ENCODE measurements around the gene KCNJ12.
"Not testable (repeated sequence)": the region's sequence is repeated elsewhere in the genome, so short reads cannot be mapped to it uniquely, and the experiment has no call there.

The KCNJ12 gene

DNA sequence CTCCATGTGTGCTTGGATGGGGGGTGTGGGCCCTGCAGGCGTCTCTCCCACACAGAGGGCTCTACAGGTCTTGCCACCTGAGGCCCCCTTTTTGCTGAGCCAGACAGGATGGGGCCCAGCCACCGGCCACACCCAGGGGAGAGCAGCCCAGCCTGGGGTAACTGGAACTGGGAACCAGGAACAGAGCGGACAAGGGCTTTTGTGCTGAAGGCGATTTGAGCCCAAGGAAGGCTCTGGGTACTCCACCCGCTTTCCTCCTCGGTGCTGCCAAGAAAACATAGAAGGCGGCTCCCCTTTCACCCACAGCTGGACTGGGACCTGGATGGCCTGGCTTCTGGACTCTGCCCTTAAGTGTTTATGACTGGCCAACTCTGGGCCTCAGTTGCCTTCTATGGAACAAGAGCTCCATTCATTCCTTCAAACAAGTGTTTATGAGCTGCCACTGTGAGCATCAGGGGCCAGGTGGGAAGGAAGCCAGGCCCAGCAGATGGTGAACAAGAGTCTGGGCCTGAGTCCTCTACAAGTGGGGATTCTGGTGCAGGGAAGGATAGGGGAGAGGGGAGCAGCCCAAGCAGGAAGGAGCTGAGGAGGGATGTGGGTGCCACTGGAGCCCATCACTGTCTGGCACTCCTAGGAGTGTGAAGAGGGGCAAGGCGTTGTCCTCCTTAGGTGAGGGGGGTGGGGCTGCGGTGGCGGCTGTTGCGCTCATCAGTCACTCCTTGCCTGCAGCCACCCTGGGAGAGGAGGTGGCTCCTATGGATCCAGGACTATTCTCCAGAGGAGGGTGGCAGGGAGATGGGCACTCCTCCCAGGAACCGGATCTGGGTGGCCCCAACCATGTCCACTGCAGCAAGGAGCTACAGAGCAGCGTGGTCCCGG is 46.4 kb downstream of the KCNJ12 start:
- DNase-seq (ENCODE audit: low spot score) = not testable (repeated sequence)

DNA sequence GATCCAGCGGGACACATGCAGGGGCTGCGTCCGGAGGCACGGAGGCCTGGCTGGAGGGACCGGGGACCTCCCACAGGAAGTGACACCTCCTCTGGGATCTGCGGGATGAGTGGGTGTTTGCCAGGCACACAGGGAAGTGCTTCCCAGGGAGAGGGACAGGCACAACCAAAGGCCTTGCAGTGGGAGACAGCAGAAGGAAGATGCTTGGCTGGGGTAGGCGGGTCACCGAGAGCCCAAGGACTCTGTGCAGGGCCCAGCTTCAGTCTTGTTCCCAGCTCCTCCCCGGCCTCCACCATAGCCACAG is 47.0 kb downstream of the KCNJ12 start:
- not testable (repeated sequence) for DNase-seq (ENCODE audit: low spot score)

DNA sequence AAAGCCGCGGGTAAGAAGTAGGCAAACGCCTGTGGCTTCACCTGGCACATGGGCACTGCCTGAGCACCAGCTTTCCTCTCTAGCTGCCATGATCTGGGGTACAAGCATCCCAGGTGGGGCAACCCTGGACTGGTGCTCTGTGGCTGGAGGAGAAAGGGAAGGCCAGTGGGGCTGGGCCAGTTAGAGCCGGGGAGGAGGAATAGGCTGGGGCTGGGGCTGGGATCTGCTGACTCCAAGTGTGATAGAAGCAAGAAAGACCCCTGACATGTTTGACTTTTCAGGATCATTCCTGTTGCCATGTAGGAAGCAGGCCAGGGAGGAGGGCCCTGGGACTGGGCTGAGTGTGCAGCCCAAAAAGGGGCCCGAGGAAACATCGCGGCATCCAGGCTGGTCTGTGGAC is 48.5 kb downstream of the KCNJ12 start:
- DNase-seq (ENCODE audit: low spot score) = not testable (repeated sequence)

DNA sequence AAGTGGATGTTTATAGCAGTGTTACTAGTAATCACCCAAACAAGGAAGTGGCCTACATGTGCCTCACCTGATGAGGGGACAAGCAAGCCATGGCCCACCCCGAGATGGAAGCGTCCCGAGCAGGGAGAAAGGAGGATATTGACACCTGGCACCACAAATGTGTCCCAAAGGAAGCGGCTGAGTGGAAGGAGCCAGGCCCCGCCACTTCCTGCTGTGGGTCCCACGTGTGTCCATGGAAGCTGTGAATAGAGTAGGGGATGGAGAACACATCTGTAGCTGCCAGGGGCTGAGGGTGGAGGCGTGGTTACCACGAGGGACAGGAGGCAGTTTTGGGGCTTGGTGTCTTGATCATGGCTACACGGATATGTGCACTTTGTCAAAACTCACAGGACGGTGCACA is 49.2 kb downstream of the KCNJ12 start:
- no peak for DNase-seq (ENCODE audit: low spot score)

DNA sequence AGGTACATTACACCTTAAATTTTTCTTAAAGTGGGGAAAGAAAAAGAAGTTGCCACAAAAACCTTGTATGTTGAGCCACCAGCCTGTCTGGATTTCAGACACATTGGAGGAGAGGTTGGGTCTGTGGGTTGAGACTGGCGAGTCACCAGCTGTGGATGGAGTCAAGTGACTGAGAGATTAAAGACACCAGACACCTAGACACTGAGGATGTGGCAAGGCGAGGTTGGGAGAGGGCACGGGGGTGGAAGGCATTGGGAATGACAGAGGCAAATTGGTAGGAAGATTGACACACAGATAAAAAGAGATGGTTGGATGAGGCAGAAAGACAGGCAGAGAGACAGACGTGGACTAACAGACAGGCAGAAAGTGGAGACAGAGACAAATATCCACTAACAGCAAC is 49.6 kb downstream of the KCNJ12 start:
- DNase-seq (ENCODE audit: low spot score) = no peak

DNA sequence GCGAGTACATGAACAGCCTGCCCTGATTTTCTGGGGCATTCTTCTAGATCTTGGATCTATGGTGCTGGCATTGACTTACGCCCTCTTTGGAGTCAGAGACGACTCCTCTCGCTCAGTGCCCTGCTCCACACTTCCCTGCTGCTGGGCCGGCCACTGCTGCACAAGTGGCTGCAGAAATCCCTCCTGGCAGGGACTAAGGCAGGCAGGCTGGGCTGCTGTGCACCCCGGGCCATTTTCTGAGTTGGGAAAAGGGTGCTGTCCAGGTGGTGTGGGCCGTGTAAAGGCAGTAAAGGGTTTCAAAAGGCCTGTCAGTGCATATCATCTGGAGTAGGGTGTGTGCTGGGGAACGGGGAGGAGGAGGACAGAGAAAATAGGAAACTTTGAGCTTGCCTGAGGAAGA is 50.1 kb downstream of the KCNJ12 start:
- DNase-seq (ENCODE audit: low spot score) = not testable (repeated sequence)

DNA sequence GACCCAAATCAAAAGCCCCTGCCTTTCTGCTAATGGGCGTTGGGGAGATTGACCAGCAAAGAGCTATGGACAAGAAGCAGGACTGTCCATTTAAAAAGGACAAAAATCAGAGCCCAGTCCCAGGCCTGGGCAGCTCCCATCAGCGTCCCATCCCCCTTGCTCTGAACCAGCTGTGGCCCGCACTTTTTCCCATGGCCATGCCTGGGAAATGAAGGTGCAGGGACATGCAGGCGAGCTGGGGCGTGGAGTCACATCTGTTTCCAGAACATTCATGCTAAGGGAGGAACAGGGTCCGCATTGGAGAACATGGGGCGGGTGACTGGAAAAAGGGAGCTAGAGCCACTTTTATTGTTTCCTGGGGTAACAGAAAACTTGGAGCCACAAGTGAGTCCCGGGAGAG is 50.7 kb downstream of the KCNJ12 start:
- not testable (repeated sequence) for DNase-seq (ENCODE audit: low spot score)

DNA sequence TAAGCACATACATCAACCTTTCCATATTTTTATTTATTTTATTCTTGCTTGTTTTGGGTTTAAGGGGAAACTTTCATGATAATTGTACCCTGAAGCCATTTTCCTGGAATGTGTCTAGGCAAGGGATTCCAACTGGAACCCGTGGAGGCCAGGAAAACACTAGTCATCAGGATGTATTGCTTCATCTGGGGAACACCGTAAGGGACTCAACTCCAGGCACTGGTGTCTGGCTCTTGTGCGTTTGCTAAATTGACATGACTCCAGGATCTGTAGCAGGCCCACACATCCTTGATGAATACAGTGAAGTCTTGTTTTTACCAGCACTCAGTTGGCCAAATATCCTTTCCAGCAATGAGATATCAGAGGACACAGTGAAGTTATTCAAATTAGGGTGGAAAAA is 51.6 kb downstream of the KCNJ12 start:
- not testable (repeated sequence) for DNase-seq (ENCODE audit: low spot score)

DNA sequence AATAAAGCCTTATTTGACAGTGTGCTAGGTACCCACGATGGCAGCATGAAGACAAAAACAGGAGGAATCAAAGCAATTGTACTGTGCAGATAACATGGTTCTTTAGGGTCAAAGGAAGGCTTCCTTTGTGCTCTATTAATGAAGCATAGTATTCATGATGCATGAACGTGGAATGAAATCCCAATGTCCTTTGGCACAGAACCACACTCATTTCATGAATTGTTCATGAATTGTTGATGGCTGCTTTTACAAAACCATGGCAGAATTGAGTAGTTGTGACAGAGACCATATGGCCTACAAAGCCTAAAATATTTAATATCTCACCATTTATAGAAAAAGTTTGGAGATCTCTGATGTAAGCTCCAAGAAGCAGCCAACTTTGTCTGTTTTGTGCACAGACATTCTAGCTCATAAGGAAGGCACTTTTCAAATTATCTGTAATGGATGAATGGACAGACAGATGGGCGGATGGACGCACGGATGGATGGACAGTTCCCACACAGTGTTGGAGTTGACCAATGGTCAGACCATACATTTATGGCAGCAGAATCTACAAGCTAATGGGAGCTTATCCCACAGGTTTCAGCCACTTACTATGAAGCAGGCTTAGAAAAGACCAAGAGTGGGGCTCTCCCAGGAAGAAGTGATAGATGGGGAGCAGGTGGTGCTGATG is 52.7 kb downstream of the KCNJ12 start:
- not testable (repeated sequence) for DNase-seq (ENCODE audit: low spot score)

DNA sequence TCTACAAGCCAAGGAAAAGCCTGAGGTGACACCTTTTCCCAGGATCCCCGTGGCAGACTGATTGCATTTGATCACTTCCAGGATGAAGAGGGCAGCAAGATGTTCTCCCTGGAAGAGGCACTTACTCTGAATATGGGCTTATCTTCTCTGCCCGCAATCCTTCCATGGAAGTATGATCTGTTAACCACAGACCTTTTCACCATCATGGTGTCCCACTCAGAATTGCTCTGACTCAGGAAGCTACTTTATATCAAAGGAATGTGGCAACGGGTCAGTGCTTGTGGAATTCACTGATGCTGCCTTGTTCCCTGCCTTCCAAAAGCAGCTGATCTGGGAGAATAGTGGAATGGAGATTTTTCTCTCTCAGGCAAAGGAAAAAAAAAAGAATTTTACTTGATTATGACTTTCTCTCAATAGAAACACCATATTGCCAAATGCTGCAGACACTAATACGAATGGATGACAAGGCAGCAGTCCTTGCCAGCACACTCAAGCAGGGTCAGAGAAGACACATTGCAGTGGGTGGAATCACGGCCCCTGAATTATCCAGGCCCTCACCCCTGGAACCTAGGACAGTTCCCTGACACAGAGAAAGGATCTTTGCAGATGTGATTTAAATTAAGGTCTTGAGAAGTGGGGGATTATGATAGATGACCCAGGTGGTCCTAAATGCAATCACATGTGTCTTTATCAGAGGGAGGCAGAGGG is 53.9 kb downstream of the KCNJ12 start:
- DNase-seq (ENCODE audit: low spot score) = not testable (repeated sequence)

DNA sequence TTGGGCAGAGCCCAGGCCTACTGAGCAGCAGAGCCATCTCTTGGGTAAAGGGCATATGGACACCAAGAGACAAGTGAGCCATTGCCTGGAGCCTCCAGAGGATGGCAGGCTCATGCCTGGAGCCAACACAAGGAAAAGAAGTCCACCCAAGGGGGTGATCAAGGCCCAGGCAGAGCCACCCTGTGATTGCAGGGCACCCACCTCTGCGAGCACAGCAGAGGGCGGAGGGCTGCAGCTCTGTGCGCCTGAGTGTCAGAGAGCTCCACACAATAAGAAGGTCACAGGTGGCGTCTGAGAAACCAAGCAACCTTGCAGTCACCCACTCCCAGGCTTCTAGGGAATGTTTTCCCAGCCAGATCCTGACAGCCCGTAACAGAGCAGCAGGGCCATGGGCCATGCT is 57.8 kb downstream of the KCNJ12 start:
- not testable (repeated sequence) for DNase-seq (ENCODE audit: low spot score)

DNA sequence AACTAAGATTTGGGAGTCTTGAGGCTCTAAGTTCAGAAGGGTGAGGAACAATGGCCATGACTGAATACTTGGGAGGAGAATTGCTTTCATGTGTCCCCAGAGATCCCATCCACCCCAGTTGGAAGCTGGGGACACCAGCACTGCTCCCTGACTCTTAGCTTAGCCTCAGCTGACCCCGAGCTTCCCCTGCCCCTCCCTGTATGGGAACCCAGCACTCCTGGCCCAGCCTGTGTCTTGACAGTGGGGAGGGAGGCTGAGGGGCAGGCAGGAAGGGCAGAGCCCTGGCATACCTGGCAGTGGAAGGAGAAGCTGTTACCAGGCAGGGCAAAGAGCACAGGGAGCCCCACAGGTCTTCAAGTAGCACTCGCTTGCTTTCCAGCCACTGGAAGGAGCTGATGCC is 58.8 kb downstream of the KCNJ12 start:
- not testable (repeated sequence) for DNase-seq (ENCODE audit: low spot score)

DNA sequence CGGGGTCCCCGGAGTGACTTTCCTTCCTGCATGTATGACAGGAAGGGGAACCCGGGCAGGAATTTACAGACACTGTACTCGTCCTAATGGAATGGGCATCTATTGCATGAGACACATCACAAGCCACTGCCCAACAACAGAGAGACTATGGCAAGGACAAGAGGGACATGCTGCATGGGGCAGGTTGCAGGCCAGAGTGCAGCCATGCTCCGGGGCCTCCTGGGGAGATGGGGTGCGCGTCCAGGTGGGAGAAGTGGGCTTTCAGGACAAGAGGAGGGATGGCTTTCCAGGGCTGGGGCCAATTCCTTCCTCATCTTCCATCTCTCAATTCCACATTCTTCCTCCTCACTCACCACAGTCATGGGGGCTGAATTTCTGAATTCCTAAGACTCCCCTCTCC is 60.3 kb downstream of the KCNJ12 start:
- DNase-seq (ENCODE audit: low spot score) = not testable (repeated sequence)

DNA sequence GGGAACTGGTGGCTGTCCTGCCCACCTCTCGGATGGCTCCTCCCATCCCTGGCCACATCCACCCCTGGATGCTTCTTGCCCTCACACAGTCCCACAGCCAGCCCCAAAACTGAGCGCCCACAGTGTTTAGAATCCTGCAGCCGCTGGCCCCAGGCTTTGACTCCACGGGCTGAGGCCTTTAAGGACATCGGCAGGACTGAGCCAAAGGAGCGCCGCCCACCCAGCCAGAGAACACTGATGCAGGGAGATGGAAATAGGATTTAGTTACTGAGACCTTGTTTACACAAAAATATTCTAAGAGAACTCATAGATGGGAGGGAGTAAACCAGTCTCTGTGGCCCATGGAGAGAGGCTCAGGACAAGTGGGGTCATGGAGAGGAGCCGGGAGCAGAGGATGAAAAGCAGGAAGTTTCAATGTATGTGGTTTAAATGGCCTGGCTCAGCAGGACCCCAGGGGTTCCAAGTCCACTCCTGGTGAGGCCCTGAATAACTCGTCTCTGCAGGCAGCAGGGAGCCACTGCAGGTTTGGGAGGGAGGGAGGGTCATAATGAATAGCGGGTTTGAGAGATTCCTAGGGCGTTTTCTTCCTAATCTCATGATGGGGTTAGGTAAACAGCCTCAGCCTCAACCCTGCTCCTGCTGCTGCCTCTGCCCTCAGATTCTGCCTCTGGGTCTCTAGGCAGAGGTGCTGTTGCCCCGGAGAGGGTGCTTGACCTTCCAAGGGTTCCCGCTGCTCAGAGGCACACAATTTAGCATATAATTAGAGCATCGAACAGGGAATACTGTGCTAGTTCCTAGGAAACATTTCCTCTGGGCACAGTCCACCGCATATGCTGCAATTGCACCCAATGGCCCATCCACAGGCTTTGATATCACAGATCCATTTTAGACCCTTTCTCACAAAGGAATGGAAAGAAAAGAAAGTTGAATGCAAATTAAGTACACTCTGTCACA is 61.0 kb downstream of the KCNJ12 start:
- not testable (repeated sequence) for DNase-seq (ENCODE audit: low spot score)

DNA sequence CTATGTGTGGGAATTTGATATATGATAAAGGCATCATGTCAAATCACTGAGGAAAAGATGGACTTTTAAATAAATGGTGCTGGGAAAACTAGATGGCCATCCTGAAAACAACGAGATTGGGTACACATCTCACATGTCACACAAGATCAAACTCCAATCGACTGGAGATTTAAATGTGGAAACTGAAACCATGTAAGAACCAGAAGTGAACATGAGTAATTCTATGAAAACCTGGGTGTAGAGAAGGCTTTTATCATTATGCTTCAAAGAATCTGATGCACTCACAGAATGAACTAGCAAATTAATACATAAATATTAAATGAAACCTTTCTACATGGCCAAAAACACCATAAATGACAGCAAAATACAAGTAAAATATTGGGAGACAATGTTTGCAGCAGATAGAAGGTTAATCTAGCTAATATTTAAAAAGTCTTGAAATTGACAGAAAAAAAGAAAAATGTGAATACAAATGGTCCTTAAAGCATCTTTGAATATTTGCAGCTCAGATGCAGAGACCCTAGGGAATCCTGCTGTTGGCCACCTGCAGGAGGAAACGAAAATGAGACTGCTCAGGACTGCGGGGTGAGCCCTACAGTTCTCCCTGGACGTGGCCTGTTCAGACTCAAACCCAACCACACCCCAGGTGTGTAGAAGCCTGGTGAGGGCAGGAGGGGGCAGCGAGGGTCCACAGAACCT is 62.3 kb downstream of the KCNJ12 start:
- not testable (repeated sequence) for DNase-seq (ENCODE audit: low spot score)

DNA sequence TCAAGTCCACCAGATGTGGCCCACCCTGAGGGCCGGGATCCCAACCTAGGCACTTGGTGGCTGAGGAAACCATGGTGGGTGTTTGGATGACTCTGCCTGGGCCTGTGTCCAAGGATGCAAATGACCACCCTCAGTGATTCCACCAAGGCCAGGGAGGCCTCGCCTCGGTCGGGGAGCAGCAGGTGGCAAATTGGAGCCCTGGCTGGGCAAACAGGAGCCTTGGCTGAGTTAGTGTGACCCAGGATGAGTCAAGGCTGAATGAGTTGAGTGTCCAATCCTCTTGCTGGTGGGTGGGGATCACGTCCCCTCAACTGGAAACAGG is 62.8 kb downstream of the KCNJ12 start:
- not testable (repeated sequence) for DNase-seq (ENCODE audit: low spot score)

DNA sequence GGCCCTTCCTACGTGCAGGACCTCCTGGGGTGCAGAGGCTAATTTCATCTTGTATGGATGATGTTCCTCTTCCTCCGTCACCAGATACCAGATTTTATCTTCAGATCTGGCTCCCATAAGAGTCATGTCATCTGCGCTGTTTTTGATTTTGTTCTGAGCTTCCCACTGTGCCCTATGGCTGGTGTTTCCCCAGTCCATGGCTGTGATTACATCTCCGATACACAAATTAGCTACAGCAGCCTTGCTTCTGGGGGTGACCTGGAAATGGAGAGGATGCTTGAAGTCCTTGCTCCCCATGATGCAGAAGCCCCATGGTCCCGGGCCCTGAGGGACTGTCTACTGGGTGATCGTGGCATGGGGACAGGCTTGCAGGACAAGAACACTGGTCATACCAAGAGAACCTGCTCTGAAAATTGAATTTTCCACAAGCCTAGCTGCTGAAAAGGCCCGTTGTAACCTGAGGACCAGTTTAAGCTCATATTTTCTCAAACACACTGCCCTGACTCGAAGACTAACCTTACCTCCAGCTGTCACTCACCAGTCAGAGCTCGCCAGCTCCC is 69.0 kb downstream of the KCNJ12 start:
- DNase-seq (ENCODE audit: low spot score) = no peak

DNA sequence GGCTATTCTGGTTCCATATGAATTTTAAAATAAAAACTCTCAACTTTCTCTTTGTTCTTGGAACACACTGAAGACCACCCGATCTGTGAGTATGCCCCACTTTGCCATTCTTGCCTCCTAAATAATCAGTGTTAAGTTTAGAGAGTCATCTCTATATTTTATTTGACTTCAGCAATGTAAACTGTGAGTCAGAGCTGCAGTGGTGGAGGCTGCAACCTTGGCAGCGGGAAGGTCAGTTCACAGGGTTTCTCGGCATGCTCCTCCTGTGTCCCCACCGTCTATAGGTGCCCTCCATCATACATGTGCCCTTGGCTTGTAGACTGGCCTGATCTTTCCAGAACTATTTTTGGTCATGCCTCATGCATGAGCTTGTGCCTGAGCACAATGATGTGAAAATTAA is 71.4 kb downstream of the KCNJ12 start:
- not testable (repeated sequence) for DNase-seq (ENCODE audit: low spot score)

DNA sequence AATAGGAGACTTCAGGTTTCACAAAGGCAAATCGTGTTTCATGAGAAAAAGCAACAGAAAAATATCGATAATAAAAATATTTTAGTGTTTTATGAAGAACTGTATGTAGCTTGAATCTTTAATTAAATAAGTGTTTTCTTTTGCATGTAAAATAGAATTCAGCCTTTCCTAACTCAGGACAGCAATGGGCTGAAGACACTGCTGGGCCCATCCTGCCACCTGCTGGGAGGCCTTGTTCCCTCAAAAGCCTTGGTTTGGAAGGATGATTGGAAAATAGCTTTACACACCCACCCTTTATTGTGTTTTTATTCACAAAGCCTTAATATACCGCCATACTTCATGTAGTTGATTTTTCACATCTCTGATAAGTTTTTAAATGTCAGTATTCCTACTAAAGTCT is 73.7 kb downstream of the KCNJ12 start:
- DNase-seq (ENCODE audit: low spot score) = not testable (repeated sequence)

DNA sequence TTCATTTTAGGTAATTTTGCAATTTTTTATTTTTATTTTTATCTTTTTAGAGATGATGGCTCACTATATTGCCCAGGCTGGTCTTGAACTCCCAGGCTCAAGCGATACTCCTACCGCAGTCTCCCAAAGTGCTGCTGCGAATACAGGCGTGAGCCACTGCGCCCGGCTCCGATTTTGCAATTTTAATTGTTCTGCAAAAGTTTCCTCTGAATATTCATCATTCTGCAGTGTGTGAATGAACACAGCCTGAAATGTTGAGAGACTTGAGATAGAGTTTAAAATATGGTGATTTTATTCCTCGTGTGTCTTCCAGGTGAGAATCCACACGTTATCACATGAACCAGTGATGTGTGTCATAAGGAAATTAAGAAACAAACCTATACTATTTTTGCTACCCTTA is 75.8 kb downstream of the KCNJ12 start:
- DNase-seq (ENCODE audit: low spot score) = no peak

All from AG20443 (cell line).